CD14-positive monocyte (primary cell): ENCODE data around the gene JOSD2. TPM values are rescaled to one million over a fixed set of nuclear protein-coding genes. Genes with fewer than 3 reads are reported as not detected.

Source experiments
- DNase-seq, 3 donors: peaks; one replicate each; pipeline ENCODE4 v3.0.0-alpha.2; 2011 to 2022
- H2AFZ ChIP-seq: 2 replicates; pipeline ENCODE4 v1.6.0; 2012; ENCODE audit warnings: mild to moderate bottlenecking, low read depth, low read length, inconsistent platforms; ENCODE audit not compliant: insufficient read depth, poor library complexity, severe bottlenecking
- H3K27ac ChIP-seq, 2 donors: 1 replicate in 1 of 2; 2 replicates in 1 of 2; pipeline ENCODE4 v1.5.1; 2012 to 2013; ENCODE audit warnings: low read length in 2 of 2, control low read depth in 1 of 2, inconsistent platforms in 1 of 2, low read depth in 1 of 2, mild to moderate bottlenecking in 1 of 2
- H3K27me3 ChIP-seq, 2 donors: one replicate each; pipeline versions ENCODE4 v1.6.0 to v1.6.1; 2011 to 2013; ENCODE audit warnings: low read length in 2 of 2; ENCODE audit not compliant: control insufficient read depth in 2 of 2, insufficient read depth in 2 of 2
- H3K36me3 ChIP-seq, 2 donors: replicated peaks in 1 of 2; 1 replicate in 1 of 2; 2 replicates in 1 of 2; pipeline versions ENCODE4 v1.5.1 to v1.6.1; 2012 to 2013; ENCODE audit warnings: low read length in 2 of 2, control low read depth in 1 of 2, inconsistent platforms in 1 of 2, mild to moderate bottlenecking in 1 of 2; ENCODE audit not compliant: insufficient read depth in 2 of 2, control insufficient read depth in 1 of 2
- H3K4me1 ChIP-seq, 2 donors: 1 replicate in 1 of 2; 2 replicates in 1 of 2; pipeline versions ENCODE4 v1.5.1 to v1.6.1; 2012 to 2013; ENCODE audit warnings: low read length in 2 of 2, control low read depth in 1 of 2, inconsistent platforms in 1 of 2, mild to moderate bottlenecking in 1 of 2, moderate library complexity in 1 of 2; ENCODE audit not compliant: insufficient read depth in 2 of 2, control insufficient read depth in 1 of 2
- H3K4me2 ChIP-seq: replicated peaks from 2 replicates; pipeline ENCODE3; 2012; ENCODE audit warnings: low read length, moderate library complexity, mild to moderate bottlenecking; ENCODE audit not compliant: poor library complexity, severe bottlenecking; ENCODE audit errors: extremely low read depth
- H3K4me3 ChIP-seq, 3 experiments: fragments of 200-600 bp in 1 of 3; sonication (generic) in 1 of 3; replicated peaks in 1 of 3; 1 replicate in 2 of 3; 2 replicates in 1 of 3; pipeline ENCODE4 v1.5.1; 2011 to 2013; ENCODE audit warnings: low read length in 3 of 3, mild to moderate bottlenecking in 3 of 3, control low read depth in 2 of 3, low read depth in 2 of 3, inconsistent platforms in 1 of 3, moderate library complexity in 1 of 3
- H3K79me2 ChIP-seq: 2 replicates; pipeline ENCODE4 v1.6.0; 2012; ENCODE audit warnings: mild to moderate bottlenecking, control low read depth, inconsistent platforms, low read length, moderate library complexity; ENCODE audit not compliant: insufficient read depth
- H3K9ac ChIP-seq: 2 replicates; pipeline ENCODE4 v1.6.0; 2017; ENCODE audit warnings: low read length, mild to moderate bottlenecking; ENCODE audit not compliant: insufficient read depth, poor library complexity, severe bottlenecking
- H3K9me3 ChIP-seq, 2 donors: replicated peaks in 1 of 2; 1 replicate in 1 of 2; 2 replicates in 1 of 2; pipeline versions ENCODE4 v1.5.1 to v1.6.1; 2012 to 2013; ENCODE audit warnings: low read length in 2 of 2, control low read depth in 1 of 2; ENCODE audit not compliant: control insufficient read depth in 1 of 2, insufficient read depth in 1 of 2
- H4K20me1 ChIP-seq: 2 replicates; pipeline ENCODE4 v1.6.0; 2012; ENCODE audit warnings: mild to moderate bottlenecking, low read length, control low read depth, moderate library complexity; ENCODE audit not compliant: insufficient read depth
- H3K27ac Mint-ChIP-seq, 7 donors: one replicate each; pipeline ENCODE4 v1.8.0; 2020; ENCODE audit warnings: mild to moderate bottlenecking in 7 of 7, mixed read lengths in 7 of 7, moderate library complexity in 6 of 7, inconsistent platforms in 2 of 7
- H3K27me3 Mint-ChIP-seq, 3 donors: one replicate each; pipeline ENCODE4 v1.8.0; 2021 to 2022; ENCODE audit warnings: low read depth in 3 of 3, mild to moderate bottlenecking in 3 of 3, mixed read lengths in 3 of 3, moderate library complexity in 3 of 3, inconsistent platforms in 1 of 3
- H3K36me3 Mint-ChIP-seq, 2 donors: one replicate each; pipeline ENCODE4 v1.8.0; 2020; ENCODE audit warnings: mixed read lengths in 2 of 2, inconsistent platforms in 1 of 2, mild to moderate bottlenecking in 1 of 2
- H3K4me1 Mint-ChIP-seq: one replicate; pipeline ENCODE4 v1.8.0; 2020; ENCODE audit warnings: mild to moderate bottlenecking, mixed read lengths
- H3K4me3 Mint-ChIP-seq, 2 donors: one replicate each; pipeline ENCODE4 v1.8.0; 2020; ENCODE audit warnings: mild to moderate bottlenecking in 2 of 2, mixed read lengths in 2 of 2, moderate library complexity in 1 of 2
- H3K9me3 Mint-ChIP-seq, 7 donors: one replicate each; pipeline ENCODE4 v1.8.0; 2020 to 2022; ENCODE audit warnings: mixed read lengths in 7 of 7, mild to moderate bottlenecking in 6 of 7, moderate library complexity in 6 of 7, inconsistent platforms in 2 of 7
- WGBS: methylation state at CpG from one replicate; pipeline ENCODE4 v1.1.5; 2013; ENCODE audit warnings: missing lambda C conversion rate; ENCODE audit not compliant: insufficient coverage; 5-methylcytosine and 5-hydroxymethylcytosine counted together
- intact Hi-C, 2 donors: fragments of 100-400 bp; cut with micrococcal nuclease; formaldehyde crosslinking; loops; one replicate each; pipeline versions ENCODE4 v1.15.0 to v1.15.1; 2023
- polyA plus RNA-seq, 3 donors: library from polyadenylated mRNA; depleted of rRNA in 1 of 3; unstranded in 2 of 3; stranded (reverse) in 1 of 3; fragments of 300-500 nt in 2 of 3; fragments of >200 nt in 1 of 3; fragmentation: Illumina TruSeq in 2 of 3; gene quantifications; 1 replicate in 2 of 3; 2 replicates in 1 of 3; pipeline ENCODE4 v1.2.3, GENCODE V29; 2012 to 2021
- TF ChIP-seq, protein P1 (sequence below): fragments of 200-600 bp; IDR thresholded peaks from one replicate; pipeline ENCODE4 v1.8.0; 2022; ENCODE audit warnings: antibody characterized with exemption, mild to moderate bottlenecking

The JOSD2 gene
- polyA plus RNA-seq, 3 donors, result 33.0 to 43.0 (median 37.2) TPM

DNA sequence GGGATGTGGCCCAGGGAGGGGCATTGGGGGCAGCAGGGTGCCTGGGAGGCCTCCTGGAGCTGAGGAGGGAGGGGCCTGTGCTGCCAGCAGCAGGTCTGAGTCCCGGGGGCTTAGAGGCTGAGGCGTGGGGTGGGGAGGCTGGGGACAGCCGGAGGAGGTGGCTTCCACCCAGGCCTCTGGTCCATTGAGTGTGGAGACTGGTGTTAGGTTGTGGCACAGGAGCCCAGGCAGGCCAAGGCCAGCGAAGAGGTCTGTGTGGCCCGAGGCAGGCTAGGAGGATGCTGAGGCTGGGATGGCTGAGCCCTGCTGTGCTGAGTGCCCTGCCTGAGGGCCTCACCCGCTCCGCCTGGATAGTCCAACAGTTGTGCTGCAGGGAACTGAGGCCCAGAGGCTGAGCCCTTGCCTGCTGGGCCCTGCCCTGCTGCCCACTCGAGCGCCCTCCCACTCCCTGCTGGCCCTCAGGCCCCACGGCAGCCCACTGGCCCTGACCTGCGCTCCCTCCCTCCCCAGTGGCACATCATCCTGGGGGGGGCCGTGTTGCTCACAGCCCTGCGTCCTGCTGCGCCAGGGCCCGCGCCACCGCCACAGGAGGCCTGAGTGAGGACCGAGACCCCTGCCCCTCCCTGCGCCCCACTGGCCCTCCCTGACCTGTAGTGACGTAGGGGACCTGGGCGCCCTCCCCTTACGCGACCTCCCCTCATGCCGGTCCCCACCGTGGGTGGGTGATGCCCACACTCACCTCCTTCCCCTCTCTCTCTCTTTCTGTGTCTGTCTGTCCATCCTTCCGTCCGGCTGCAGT is 29.4 kb downstream of the JOSD2 start:
- Histone ChIP-seq H3K9me3 (peaks cover 4 to 5% of the 10 kb centered on the region in 2 donors), H3K27ac (no peak overlapping the region), H3K79me2 (peaks cover 28% of the 10 kb centered on the region), H3K36me3 (peaks cover 44 to 58% of the 10 kb centered on the region in 2 donors), H3K4me1 (peaks cover 15 to 20% of the 10 kb centered on the region in 2 donors), H3K4me2 (no peak overlapping the region), H3K4me3 (no peak overlapping the region), H3K27me3 (no peaks in the 10 kb centered on the region), H2AFZ (no peak overlapping the region), H4K20me1 (peaks cover 40% of the 10 kb centered on the region), H3K9ac (no peak overlapping the region)
- peaks cover 0 to 4% (median 0%) of the 10 kb centered on the region in 3 donors for H3K27me3 Mint-ChIP-seq
- intact Hi-C loops, result no loop called here
- DNase-seq, result no peak
- H3K4me3 Mint-ChIP-seq, result no peak overlapping the region
- peaks cover 0 to 14% (median 2%) of the 10 kb centered on the region in 7 donors for H3K9me3 Mint-ChIP-seq
- TF ChIP-seq, protein P1, sequence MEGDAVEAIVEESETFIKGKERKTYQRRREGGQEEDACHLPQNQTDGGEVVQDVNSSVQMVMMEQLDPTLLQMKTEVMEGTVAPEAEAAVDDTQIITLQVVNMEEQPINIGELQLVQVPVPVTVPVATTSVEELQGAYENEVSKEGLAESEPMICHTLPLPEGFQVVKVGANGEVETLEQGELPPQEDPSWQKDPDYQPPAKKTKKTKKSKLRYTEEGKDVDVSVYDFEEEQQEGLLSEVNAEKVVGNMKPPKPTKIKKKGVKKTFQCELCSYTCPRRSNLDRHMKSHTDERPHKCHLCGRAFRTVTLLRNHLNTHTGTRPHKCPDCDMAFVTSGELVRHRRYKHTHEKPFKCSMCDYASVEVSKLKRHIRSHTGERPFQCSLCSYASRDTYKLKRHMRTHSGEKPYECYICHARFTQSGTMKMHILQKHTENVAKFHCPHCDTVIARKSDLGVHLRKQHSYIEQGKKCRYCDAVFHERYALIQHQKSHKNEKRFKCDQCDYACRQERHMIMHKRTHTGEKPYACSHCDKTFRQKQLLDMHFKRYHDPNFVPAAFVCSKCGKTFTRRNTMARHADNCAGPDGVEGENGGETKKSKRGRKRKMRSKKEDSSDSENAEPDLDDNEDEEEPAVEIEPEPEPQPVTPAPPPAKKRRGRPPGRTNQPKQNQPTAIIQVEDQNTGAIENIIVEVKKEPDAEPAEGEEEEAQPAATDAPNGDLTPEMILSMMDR, result no peak
- H3K4me1 Mint-ChIP-seq, result peaks cover 25% of the 10 kb centered on the region
- peaks cover 42 to 62% of the 10 kb centered on the region in 2 donors for H3K36me3 Mint-ChIP-seq
- 95% methylated on average over 22 of the region's 27 CpGs for WGBS
- peak overlapping the region in 1 of 7 donors; percentile 66 for H3K27ac Mint-ChIP-seq

GRCh38 chr19:50480281-50481111 is 30.5 kb downstream of the JOSD2 start:
- Mint-ChIP-seq H3K9me3 (peaks cover 0 to 14% (median under 1%) of the 10 kb centered on the region in 7 donors), H3K36me3 (peaks cover 42 to 62% of the 10 kb centered on the region in 2 donors), H3K4me1 (peaks cover 20% of the 10 kb centered on the region), H3K4me3 (no peak overlapping the region), H3K27me3 (peaks cover 0 to 6% (median 2%) of the 10 kb centered on the region in 3 donors), H3K27ac (peak overlapping the region in 1 of 7 donors; percentile 54)
- Histone ChIP-seq H4K20me1 (peaks cover 40% of the 10 kb centered on the region), H2AFZ (no peak overlapping the region), H3K4me1 (peaks cover 12 to 13% of the 10 kb centered on the region in 2 donors), H3K4me3 (no peak overlapping the region), H3K27ac (no peak overlapping the region), H3K27me3 (no peaks in the 10 kb centered on the region), H3K9ac (no peak overlapping the region), H3K36me3 (peaks cover 44 to 58% of the 10 kb centered on the region in 2 donors), H3K4me2 (no peak overlapping the region), H3K9me3 (no peaks in the 10 kb centered on the region), H3K79me2 (peaks cover 29% of the 10 kb centered on the region)
- intact Hi-C loops, result no loop called here
- DNase-seq, result no peak
- WGBS, result 92% methylated on average over 25 of the region's 37 CpGs
- TF ChIP-seq, protein P1, result no peak
